T47D (cell line): ENCODE results near the gene TMEM259.

ENCODE experiments used
- DNase-seq, 2 experiments: peaks; one replicate each; pipeline versions ENCODE4 v3.0.0 to v3.0.0-alpha.2; 2011 to 2012; ENCODE audit warnings: low read depth in 1 of 2, low spot score in 1 of 2
- JUND ChIP-seq: IDR thresholded peaks from 2 replicates; pipeline ENCODE4 v1.6.1; 2012; ENCODE audit warnings: low read depth
- in situ Hi-C: cut with HindIII; loops from 2 replicates; pipeline ENCODE4 v1.10.0; 2016; ENCODE audit warnings: low sequenced_read_pairs, low pct_unique_long_range_greater_than_20kb

TMEM259 gene

DNA sequence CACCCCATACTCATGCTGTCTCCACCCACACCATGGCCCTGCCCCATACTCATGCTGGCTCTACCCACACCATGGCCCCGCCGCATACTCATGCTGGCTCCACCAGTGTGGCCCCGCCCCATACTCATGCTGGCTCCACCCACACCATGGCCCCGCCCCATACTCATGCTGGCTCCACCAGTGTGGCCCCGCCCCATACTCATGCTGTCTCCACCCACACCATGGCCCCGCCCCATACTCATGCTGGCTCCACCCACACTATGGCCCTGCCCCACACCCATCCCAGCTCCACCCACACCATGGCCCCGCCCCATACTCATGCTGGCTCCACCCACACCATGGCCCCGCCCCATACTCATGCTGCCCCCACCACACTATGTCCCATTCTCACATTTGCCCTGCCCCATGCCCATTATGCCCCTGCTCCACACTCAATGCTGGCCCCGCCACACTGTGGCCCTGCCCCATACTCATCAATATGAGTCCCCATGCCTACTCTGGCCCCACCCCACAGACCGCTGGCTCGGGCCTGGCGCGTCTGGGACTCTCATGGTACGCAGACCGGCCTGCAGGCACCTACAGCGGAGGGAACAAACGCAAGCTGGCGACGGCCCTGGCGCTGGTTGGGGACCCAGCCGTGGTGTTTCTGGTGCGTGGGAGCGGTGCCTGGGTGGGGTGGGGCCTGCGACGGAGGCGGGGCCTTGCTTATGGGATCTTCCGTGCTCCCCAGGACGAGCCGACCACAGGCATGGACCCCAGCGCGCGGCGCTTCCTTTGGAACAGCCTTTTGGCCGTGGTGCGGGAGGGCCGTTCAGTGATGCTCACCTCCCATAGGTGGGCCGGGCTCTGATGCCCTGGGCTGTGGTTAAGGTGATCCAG is 42.3 kb upstream of the TMEM259 start:
- DNase-seq: peak in 1 of 2 experiments; percentile 79
- TF ChIP-seq JUND: no peak
- in situ Hi-C loops: no loop called here

DNA sequence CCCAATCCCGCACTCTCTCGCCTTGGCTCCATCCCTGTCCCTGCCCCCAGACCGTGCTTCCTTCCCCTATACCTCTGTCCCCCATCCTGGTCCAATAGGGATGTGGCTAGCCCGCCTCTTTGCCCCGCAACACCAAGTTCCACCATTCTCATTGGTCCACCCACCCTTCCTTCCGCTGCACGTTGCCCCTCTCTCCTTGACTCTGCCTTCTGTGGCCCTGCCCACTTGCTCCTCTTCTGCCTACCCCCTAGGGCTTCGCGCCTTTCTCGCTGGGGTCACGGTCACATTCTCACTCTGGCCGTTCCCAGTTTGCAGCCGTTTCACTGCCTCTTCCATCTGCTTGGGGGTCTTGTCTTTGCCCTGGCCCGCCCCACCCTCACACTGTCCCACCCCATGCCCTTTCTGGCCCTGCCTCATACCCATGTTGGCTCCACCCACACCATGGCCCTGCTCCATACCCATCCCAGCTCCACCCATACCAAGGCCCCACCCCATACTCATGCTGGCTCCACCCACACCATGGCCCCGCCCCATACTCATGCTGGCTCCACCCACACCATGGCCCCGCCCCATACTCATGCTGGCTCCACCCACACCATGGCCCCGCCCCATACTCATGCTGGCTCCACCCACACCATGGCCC is 41.6 kb upstream of the TMEM259 start:
- no peak for DNase-seq
- TF ChIP-seq JUND: no peak
- in situ Hi-C loops: no loop called here

DNA sequence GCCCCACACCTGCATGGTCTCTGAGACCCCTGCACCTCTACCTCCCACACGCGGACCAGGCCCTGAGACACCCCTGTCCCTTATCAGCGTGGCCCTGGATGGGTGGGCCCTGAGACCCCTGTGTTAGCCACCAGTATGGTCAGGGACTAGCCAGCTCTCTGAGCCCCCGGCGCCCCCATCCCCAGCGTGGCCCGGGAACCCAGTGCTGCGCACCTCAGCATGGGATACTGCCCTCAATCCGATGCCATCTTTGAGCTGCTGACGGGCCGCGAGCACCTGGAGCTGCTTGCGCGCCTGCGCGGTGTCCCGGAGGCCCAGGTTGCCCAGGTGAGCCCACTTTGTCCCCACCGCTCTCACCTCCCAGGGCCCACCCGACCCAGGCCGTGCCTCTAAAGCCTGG is 41.1 kb upstream of the TMEM259 start:
- in situ Hi-C loops: no loop called here
- no peak for TF ChIP-seq JUND
- DNase-seq: no peak

DNA sequence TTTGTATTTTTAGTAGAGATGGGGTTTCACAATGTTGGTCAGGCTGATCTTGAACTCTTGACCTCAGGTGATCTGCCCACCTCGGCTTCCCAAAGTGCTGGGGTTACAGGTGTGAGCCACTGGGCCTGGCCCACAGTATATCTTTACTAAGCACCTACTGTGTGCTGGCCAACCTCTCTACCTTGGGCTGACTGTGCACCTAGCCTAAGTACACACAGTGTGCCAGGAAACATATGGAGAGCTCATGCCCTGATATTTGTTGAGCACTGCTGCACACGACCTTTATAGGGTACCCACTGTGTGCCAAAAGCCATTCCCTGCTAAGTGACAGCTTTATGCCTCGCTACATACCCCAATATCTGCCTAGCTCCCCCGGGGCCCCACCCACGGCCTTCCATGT is 39.8 kb upstream of the TMEM259 start:
- in situ Hi-C loops: no loop called here
- no peak for TF ChIP-seq JUND
- DNase-seq: no peak

DNA sequence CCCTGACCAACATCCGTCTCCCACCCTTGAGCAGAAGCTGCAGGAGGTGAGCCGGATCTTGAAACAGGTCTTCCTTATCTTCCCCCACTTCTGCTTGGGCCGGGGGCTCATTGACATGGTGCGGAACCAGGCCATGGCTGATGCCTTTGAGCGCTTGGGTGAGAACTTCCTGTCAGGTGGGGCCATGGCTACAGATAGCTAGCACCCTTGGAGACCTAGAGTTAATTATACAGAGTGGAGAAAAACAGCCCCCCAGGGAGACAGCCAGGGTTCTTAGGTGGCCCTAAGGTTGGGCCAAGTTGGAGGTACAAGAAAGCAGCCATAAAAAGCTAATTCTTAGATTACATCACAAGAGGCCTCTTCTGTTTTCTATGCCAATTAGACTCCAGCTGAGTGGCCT is 37.2 kb upstream of the TMEM259 start:
- in situ Hi-C loops: no loop called here
- no peak for TF ChIP-seq JUND
- no peak for DNase-seq

DNA sequence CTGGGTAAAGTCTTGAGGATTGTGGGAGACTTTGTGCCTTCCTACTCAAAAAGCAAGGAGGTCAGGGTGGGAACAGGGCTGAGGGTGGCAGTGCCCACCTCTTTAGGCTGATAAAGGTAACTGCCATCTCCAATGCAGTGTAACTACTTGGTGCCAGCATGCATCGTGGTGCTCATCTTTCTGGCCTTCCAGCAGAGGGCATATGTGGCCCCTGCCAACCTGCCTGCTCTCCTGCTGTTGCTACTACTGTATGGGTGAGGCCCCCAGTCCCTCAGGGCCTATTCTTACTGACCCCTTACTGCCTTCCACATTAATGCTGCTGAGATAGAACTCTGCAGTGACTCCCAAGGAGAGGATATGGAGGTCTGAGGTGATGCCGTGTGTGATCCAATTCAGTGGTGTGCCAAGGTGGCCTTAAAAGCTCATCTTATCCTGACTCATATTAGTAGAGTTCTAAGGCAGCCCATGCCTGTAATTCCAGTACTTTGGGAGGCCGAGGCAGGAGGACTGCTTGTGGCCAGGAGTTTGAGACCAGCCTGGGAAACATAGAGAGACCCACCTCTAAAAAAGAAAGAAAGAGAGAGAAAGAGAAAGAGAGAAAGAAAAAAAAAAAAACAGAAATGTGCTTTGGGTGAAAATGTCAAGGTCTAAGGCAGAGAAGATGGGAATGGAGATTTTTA is 36.4 kb upstream of the TMEM259 start:
- TF ChIP-seq JUND: no peak
- DNase-seq: peak in 1 of 2 experiments; percentile 69
- in situ Hi-C loops: no loop called here

DNA sequence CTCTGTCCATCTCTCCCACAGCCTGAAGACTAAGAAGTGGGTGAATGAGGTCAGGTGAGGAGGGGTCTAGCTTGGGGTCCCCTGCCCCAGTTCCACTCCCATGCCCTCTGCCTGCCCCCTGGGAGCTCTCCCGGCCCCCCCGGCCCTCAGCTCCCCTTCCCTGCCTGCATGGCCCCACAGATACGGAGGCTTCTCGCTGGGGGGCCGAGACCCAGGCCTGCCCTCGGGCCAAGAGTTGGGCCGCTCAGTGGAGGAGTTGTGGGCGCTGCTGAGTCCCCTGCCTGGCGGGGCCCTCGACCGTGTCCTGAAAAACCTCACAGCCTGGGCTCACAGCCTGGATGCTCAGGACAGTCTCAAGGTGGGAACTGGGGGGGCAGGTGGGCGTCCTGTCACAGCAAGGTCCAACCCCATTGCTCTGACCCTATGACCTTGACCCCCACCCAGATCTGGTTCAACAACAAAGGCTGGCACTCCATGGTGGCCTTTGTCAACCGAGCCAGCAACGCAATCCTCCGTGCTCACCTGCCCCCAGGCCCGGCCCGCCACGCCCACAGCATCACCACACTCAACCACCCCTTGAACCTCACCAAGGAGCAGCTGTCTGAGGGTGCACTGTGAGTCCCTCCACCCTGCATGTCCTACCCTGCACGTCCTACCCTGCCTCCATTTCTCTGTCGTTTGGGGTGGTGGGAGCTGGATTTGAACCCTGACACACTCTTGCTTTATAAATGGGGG is 35.1 kb upstream of the TMEM259 start:
- no peak for DNase-seq
- in situ Hi-C loops: no loop called here
- TF ChIP-seq JUND: no peak

DNA sequence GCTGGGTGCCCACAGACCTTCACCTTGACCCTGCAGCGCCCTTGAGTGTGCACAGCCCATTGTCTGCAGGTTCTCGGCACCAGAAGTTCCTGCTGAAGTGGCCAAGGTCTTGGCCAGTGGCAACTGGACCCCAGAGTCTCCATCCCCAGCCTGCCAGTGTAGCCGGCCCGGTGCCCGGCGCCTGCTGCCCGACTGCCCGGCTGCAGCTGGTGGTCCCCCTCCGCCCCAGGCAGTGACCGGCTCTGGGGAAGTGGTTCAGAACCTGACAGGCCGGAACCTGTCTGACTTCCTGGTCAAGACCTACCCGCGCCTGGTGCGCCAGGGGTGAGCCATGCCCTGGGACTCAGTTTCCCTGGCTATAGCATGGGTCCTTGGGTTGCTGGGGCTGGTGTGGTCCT is 34.1 kb upstream of the TMEM259 start:
- TF ChIP-seq JUND: no peak
- in situ Hi-C loops: no loop called here
- no peak for DNase-seq

DNA sequence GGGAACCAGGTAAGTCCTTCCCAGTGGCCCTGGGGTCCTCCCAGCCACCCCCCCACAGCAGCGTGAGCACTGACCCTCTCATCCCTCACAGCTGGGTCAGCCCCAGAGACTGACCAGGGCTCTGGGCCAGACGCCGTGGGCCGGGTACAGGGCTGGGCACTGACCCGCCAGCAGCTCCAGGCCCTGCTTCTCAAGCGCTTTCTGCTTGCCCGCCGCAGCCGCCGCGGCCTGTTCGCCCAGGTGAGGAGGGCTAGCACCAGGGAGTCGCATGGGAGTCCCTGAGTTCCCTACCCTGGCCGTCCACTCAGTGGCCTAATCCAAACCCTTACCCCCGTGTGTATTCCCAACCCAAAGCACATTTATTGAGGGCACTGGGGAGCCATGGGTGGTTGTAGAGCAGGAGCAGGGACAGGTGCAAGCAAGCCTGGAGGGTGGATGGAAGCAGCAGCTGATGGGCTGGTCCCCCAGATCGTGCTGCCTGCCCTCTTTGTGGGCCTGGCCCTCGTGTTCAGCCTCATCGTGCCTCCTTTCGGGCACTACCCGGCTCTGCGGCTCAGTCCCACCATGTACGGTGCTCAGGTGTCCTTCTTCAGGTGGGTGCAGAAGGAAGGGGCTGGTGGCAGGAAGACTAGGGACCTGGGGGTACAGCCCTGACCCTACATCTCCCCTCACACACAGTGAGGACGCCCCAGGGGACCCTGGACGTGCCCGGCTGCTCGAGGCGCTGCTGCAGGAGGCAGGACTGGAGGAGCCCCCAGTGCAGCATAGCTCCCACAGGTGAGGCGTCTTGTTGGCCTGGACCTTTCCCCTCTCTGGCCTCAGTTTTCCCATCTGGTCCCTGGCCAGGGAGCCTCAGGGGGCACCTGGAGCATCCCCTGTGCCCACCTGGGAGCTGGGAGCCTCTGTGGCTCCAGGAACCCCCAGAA is 33.4 kb upstream of the TMEM259 start:
- DNase-seq: no peak
- in situ Hi-C loops: no loop called here
- TF ChIP-seq JUND: no peak

DNA sequence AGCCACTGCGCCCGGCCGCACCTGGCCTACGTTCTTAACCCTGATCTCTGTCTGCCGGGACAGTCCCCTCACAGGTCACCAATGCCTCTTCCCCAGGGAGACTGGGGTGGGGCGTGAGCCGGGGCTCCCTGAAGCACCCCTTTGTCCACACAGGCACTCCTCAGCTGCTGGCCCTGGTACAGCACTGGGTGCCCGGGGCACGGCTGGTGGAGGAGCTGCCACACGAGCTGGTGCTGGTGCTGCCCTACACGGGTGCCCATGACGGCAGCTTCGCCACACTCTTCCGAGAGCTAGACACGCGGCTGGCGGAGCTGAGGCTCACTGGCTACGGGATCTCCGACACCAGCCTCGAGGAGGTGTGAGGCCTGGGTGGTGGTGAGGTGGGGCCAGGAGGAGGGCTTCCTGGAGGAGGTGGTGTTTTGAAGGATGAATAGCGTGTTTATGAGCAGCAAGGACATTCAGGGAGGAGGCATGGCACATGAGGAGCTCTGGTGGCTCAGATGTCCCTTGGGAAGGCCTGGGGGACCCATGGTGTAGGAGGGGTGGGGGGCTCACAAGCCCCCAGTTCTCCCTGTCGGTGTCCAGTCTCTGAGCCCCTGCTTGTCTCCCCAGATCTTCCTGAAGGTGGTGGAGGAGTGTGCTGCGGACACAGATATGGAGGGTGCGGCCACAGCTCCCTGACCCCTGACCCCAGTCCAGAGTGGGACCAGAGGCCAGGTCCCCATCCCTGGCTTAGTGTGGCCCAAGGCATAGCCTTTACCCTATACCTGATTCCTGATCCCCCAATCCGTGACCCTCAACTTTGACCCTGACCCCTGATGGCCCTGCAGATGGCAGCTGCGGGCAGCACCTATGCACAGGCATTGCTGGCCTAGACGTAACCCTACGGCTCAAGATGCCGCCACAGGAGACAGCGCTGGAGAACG is 32.5 kb upstream of the TMEM259 start:
- in situ Hi-C loops: no loop called here
- no peak for TF ChIP-seq JUND
- DNase-seq: no peak

DNA sequence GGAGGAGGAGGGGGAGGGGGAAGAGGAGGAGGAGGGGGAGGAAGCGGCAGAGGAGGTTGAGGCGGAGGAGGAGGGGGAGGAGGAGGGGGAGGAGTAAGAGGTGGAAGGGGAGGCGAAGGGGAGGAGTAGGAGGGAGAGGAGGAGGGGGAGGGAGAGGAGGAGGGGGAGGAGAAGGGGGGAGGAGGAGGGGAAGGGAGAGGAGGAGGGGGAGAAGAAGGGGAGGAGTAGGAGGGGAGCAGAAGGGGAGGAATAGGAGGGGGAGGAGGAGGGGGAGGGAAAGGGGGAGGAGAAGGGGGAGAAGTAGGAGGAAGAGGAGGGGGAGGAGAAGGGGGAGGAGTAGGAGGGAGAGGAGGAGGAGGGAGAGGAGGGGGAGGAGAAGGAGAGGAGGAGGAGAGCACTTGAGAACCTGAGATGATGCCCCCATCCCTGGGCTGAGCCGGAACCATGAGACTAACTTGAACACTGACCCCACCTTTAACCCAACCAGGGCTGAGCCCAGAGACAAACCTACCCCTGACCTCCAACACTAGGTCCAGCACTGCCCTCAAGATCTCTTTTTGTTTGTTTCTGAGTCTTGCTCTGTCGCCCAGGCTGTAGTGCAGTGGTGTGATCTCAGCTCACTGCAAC is 31.5 kb upstream of the TMEM259 start:
- peak in 1 of 2 experiments; percentile 66 for DNase-seq
- no peak for TF ChIP-seq JUND
- in situ Hi-C loops: no loop called here
